Stimulated activated CD4-positive, alpha-beta T cell treated with anti-CD3 and anti-CD28 coated beads, Interleukin-15, amount 100 ng/mL, for 48 hours (primary cell): ENCODE measurements around the gene ETFBKMT.
"Not testable (repeated sequence)": the region's sequence is repeated elsewhere in the genome, so short reads cannot be mapped to it uniquely, and the experiment has no call there.

ENCODE experiments used
- DNase-seq, 2 donors: peaks; one replicate each; pipeline ENCODE4 v3.0.0-alpha.2; 2020; ENCODE audit warnings: low read depth in 2 of 2

The ETFBKMT gene

GRCh38 chr12:31718542-31719198, 59.2 kb downstream of the ETFBKMT start:
- DNase-seq: not testable (repeated sequence)

- no peak for DNase-seq
These were observed 63.1 kb downstream of the ETFBKMT start for GRCh38 chr12:31722580-31722979.
